ENCODE measurements around the gene PRKCA.
"Not testable (repeated sequence)": the region's sequence is repeated elsewhere in the genome, so short reads cannot be mapped to it uniquely, and the experiment has no call there.

The PRKCA gene

DNA sequence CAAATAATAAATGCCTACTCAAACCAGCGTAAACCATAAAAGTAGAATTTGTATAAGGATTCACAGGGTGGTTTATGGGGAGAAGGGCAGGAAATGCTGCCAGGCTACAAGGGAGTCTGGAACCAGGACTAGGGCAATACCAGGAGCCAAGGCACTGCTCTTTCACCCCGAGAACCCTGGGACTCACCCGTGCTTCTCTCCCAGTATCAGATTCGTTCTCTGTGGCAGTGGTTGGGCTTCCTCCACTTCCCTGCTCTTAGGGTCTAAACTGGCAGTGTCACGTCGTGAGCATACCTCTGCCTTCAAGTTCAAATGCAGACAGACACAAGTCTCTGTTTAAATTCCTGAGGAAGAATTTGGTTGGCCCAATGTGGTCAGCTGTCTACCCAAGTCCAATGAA is 49.3 kb downstream of the PRKCA start:
- DNase-seq (ENCODE audit: low read depth in 2 of 2) = no peak

- DNase-seq (ENCODE audit: low read depth in 2 of 2) = no peak
Measured at GRCh38 chr17:66353937-66354401, 51.6 kb downstream of the PRKCA start.

DNA sequence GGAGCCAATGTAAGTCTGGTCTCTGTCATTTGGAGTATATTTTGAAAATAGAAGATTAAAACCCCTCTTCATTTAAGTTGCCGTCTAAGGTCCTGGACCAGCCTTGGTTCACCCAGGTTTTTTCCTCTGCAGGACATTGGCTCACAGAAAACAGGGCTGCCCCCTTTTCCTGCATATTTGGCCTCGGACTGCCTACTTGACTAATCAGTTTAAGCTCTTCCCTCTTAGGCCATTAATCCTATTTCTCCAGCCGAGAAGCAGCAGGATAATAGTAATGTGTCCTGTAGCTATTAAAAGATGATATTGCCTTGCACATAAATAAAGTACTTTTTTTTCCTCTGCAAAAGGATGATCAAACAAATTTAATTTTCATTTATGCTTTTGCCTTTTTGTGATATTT is 52.1 kb downstream of the PRKCA start:
- no peak for DNase-seq (ENCODE audit: low read depth in 2 of 2)

DNA sequence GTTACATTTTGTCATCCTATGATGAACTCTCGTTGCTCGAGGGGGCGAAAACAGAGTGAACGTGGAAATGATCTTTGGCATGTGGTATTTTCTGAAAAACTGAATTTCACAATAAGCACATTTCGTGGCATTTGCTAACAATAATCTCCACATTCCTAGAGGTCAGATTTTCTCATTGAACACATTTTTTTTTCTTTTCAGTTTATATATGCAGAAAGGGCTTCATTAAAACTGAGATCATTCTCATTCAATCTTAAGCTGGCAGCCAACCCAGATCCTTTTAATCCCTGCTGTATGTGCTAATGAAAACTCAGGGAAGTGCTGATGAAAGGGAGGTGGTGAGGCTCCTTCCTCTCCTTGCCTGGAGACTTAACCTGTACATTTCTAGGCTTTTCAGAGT is 52.6 kb downstream of the PRKCA start:
- no peak for DNase-seq (ENCODE audit: low read depth in 2 of 2)

- no peak for DNase-seq (ENCODE audit: low read depth in 2 of 2)
Measured at GRCh38 chr17:66355510-66355909, 53.1 kb downstream of the PRKCA start.

- no peak for DNase-seq (ENCODE audit: low read depth in 2 of 2)
Measured at GRCh38 chr17:66357037-66357436, 54.6 kb downstream of the PRKCA start.

GRCh38 chr17:66359351-66359750 is 56.9 kb downstream of the PRKCA start:
- no peak for DNase-seq (ENCODE audit: low read depth in 2 of 2)

DNA sequence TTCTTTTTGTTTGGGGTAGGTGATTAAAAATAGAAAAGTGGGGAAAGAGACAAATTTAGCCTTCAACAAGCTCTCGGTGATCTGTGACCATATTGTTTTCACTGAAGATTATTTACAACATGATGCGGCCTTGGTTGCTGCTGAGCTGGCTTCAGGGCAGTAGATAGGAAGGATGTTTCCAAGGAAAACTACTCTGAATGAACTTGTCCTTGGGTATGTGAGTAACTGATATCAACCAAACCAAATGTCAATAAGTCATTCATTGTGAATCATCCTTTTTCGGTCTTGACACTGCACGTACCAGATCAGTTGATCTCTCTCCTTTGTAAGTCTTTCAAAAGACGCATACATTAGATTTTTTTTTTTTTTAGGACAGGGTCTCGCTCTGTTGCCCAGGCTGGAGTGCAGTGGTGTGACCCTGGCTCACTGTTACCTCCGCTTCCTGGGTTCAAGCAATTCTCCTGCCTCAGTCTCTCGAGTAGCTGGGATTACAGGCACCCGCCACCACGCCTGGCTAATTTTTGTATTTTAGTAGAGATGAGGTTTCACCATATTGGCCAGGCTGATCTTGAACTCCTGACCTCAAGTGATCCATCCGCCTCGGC is 58.6 kb downstream of the PRKCA start:
- DNase-seq (ENCODE audit: low read depth in 2 of 2) = not testable (repeated sequence)

GRCh38 chr17:66364508-66364907 is 62.1 kb downstream of the PRKCA start:
- peak in 1 of 2 donors; percentile 29 for DNase-seq (ENCODE audit: low read depth in 2 of 2)

DNA sequence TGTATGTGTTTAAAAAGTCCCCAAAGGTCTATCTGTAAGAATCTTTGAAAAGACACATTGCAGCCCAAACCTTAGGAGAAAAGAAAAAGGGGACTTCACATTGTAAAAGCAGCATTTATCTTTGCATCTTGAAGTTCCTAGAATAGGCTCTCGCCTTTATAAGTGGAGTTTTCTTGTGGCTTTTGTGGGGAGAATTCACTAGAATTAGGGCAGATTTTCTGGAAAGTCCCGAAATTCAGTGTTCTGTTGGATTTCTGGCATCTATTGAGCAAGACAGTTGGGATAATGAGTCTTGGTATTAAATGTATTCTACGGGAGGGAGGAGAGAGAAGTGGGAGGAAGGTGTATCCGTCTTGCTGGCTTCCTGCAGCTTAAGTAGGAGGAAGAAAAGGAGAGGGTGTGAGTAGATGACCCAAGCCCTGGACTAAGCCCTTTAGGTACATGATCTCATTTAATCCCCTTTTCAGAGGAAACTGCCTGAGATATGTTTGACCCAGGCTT is 62.6 kb downstream of the PRKCA start:
- DNase-seq (ENCODE audit: low read depth in 2 of 2) = no peak

GRCh38 chr17:66365903-66366302 is 63.5 kb downstream of the PRKCA start:
- DNase-seq (ENCODE audit: low read depth in 2 of 2) = no peak

- DNase-seq (ENCODE audit: low read depth in 2 of 2) = no peak
Measured at GRCh38 chr17:66367107-66367506, 64.7 kb downstream of the PRKCA start.

DNA sequence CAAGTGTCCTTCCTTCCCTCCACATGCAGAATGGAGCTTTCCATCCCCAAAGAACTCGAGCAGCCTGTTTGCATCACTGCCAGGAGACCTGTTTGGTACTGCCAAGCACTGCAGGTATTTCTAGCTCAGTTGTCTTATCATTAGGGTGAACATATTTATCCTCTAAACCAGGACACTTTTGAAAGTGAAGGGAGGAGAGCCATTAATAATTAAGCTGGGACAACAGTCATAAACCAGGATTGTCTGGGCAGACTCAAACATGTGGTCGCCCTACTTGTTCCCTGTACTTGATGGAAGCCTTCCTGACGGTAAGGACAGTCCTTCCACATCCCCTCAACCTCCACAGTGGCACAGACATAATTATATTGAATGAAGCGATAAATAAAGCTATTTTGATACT is 67.4 kb downstream of the PRKCA start:
- no peak for DNase-seq (ENCODE audit: low read depth in 2 of 2)

DNA sequence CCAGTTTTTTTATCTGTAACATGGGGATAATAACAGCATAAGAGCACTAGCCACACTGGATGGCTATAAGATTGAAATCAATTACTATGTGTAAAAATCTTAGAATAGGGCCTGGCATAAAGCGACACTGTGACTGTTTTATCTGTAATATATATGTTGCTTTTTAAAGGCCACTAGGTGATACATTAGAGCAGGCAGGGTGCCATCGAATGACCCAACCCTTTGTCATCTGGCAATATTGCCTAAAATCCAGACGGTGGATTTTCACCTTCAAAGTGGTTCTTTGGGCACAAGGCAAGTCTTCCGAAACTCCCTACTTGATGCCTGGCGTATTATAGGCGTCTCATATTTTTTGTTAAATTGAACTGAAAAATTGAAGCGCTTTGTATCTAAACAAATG is 69.1 kb downstream of the PRKCA start:
- no peak for DNase-seq (ENCODE audit: low read depth in 2 of 2)

- no peak for DNase-seq (ENCODE audit: low read depth in 2 of 2)
Measured at GRCh38 chr17:66372182-66372581, 69.8 kb downstream of the PRKCA start.

DNA sequence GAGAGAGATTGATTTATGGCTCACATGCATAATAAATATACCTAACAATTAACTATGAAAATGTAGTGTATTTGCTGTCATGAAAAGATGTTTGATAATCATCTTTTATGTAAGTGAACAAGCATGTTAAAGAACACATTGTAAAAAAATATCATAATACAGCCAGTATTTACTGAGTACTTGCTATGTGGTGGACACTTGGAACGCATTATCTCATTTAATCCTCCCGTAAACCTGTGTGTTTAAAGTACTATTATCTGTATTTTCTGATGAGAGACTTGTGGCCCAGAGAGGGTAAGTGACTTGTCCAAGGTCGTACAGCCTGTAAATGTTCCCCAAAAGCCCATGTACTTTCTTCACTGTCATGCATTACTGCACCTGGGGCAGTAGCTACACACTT is 70.7 kb downstream of the PRKCA start:
- DNase-seq (ENCODE audit: low read depth in 2 of 2) = no peak

DNA sequence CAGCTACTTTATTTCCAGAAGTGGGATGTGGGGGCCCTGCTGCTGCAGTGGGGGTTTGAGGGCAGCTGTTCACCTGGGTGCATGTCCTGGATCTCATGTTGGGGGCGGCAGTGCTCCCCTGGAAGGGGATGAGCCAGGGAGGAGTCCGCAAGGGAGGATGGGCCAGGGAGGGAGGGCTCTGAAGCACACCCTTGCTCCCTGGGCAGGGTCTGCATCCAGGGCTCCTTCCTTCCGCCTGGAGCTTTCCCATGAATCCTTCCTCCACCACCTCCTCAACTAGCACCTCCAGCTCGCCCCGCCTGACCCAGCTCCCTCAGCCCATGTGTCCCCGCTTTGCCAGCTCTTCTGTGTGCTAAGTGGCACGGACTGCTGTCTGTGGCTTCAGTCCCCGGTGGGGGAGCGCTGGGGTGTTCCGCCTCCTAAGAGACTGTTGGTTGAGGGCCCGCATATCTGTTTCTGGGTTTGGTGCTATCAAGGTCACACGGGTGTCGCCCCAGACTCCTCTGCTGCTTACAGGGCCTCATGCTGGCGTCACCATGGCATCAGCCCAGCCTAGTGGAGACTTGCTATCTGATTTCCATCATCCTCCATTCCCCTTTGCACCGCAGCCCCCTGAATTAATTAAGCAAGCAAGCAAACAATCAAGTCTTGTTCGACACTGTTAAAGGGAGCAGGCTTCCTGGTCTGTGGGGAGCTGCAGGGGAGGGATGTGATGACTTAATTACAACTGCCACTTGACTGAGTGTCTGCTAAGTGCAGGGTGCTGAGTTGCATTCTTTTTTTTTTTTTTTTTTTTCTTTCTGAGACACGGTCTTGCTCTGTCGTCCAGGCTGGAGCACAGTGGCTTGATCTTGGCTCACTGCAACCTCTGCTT is 71.8 kb downstream of the PRKCA start:
- peak; percentile 51 to 69 for DNase-seq (ENCODE audit: low read depth in 2 of 2)

- no peak for DNase-seq (ENCODE audit: low read depth in 2 of 2)
Measured at GRCh38 chr17:66375121-66375520, 72.7 kb downstream of the PRKCA start.

DNA sequence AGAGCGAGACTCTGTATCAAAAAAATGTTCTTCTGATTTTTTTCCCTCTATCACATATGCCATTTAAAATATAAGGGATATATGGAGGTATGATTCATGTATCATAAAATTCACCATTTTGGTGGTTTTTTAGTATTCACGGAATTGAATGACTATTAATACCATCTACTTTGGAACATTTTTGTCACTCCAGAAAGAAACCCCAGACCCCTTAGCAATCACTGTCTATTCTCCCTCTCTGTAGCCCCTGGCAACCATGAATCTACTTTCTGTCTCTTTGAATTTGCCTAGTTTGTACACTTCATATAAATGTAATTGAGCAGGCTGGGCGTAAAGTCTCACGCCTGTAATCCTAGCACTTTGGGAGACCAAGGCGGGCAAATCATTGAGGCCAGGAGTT is 75.9 kb downstream of the PRKCA start:
- no peak for DNase-seq (ENCODE audit: low read depth in 2 of 2)

- DNase-seq (ENCODE audit: low read depth in 2 of 2) = no peak
Measured at GRCh38 chr17:66379544-66379943, 77.1 kb downstream of the PRKCA start.

- no peak for DNase-seq (ENCODE audit: low read depth in 2 of 2)
Measured at GRCh38 chr17:66379996-66380395, 77.6 kb downstream of the PRKCA start.

DNA sequence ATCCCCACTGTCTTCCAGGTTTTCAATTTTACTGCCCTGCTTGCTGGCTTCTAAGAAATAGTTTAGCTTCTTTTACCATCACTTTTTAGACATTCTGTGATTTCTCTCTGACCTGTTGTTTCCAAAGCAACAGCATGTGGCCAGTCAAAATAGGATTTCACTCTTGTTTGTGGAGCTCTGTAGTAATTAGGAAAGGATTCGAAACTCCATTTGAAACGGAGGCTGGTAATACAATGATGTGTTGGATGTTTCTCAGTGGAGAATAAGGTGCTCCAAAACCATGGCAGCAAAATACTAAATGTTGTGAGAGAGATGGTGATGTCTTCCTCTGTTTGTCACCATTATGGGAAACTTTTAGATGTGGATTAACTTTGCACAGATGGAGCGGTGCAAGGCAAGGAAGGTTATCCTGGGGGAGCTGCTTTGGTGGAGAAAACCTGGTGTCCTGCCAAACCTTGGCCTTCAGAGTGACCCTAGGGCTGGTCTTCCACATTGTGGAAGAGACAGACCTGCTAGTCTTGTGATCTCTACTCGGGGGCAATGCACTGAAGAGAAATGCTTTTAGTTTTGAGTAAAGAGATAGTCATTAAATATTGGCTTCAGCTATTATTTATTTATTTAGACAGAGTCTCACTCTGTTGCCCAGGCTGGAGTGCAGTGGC is 79.4 kb downstream of the PRKCA start:
- DNase-seq (ENCODE audit: low read depth in 2 of 2) = no peak

DNA sequence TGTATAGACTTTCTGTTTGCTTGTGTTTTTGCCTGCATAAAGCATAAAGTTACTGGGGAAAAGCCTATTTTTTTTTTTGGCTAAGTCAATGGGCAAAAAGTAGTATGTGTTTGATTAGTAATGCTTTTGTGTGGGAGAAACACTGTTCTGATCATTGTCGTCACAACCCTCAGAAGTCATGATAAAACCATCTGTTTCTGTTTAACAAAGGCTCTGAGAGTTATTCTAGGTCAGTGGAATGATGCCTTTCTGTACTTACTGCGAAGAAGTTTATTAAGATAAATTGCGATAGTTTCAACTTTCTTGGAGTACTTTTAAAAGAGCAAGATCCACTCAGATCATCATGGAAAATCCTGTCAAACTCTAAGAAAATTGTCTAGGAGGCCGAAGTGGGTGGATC is 80.9 kb downstream of the PRKCA start:
- no peak for DNase-seq (ENCODE audit: low read depth in 2 of 2)
